Measurements from ENCODE around the gene SP6.

The SP6 gene

GRCh38 chr17:47852113-47852949, 1.4 kb upstream of the SP6 start:
- DNase-seq = no peak

GRCh38 chr17:47851764-47852112, 775 bp upstream of the SP6 start:
- no peak for DNase-seq

GRCh38 chr17:47850373-47850691, 631 bp downstream of the SP6 start:
- DNase-seq = no peak

- no peak for DNase-seq
These were observed 2.8 kb downstream of the SP6 start for GRCh38 chr17:47848198-47848513.

GRCh38 chr17:47847341-47848197, 3.4 kb downstream of the SP6 start:
- no peak for DNase-seq

- no peak for DNase-seq
These were observed 4.1 kb downstream of the SP6 start for GRCh38 chr17:47846716-47847340.

- no peak for DNase-seq
These were observed 5.3 kb downstream of the SP6 start for GRCh38 chr17:47845716-47846075.

- DNase-seq = no peak
These were observed 5.9 kb downstream of the SP6 start for GRCh38 chr17:47844814-47845715.

- no peak for DNase-seq
These were observed 6.7 kb downstream of the SP6 start for GRCh38 chr17:47844227-47844626.

GRCh38 chr17:47843391-47843730, 7.6 kb downstream of the SP6 start:
- no peak for DNase-seq

- no peak for DNase-seq
These were observed 9.3 kb downstream of the SP6 start for GRCh38 chr17:47841488-47842291.

GRCh38 chr17:47840742-47841487, 10.0 kb downstream of the SP6 start, which contains the start of gene SCRN2:
TSS of gene SCRN2 (minus strand) at chr17:47841273. CDS start at chr17:47840843, 430 bp downstream.
- peak; percentile 87 for DNase-seq

- no peak for DNase-seq
These were observed 10.8 kb downstream of the SP6 start for GRCh38 chr17:47840001-47840741.

- no peak for DNase-seq
These were observed 11.9 kb downstream of the SP6 start for GRCh38 chr17:47839071-47839470.

GRCh38 chr17:47838636-47839035, 12.3 kb downstream of the SP6 start:
- no peak for DNase-seq

- no peak for DNase-seq
These were observed 13.4 kb downstream of the SP6 start for GRCh38 chr17:47837401-47838039.

- DNase-seq = no peak
These were observed 14.4 kb downstream of the SP6 start for GRCh38 chr17:47836601-47837000.

- DNase-seq = no peak
These were observed 16.2 kb downstream of the SP6 start for GRCh38 chr17:47834756-47835155.

- DNase-seq = no peak
These were observed 19.0 kb downstream of the SP6 start for GRCh38 chr17:47831934-47832327.
